CD14-positive monocyte (primary cell): ENCODE data around the gene SLC10A7. TPM values are rescaled to one million over a fixed set of nuclear protein-coding genes. Genes with fewer than 3 reads are reported as not detected.

Experiments used
- DNase-seq, 3 donors: peaks; one replicate each; pipeline ENCODE4 v3.0.0-alpha.2; 2011 to 2022
- H2AFZ ChIP-seq: 2 replicates; pipeline ENCODE4 v1.6.0; 2012; ENCODE audit warnings: mild to moderate bottlenecking, low read depth, low read length, inconsistent platforms; ENCODE audit not compliant: insufficient read depth, poor library complexity, severe bottlenecking
- H3K27ac ChIP-seq, 2 donors: 1 replicate in 1 of 2; 2 replicates in 1 of 2; pipeline ENCODE4 v1.5.1; 2012 to 2013; ENCODE audit warnings: low read length in 2 of 2, control low read depth in 1 of 2, inconsistent platforms in 1 of 2, low read depth in 1 of 2, mild to moderate bottlenecking in 1 of 2
- H3K27me3 ChIP-seq, 2 donors: one replicate each; pipeline versions ENCODE4 v1.6.0 to v1.6.1; 2011 to 2013; ENCODE audit warnings: low read length in 2 of 2; ENCODE audit not compliant: control insufficient read depth in 2 of 2, insufficient read depth in 2 of 2
- H3K36me3 ChIP-seq, 2 donors: replicated peaks in 1 of 2; 1 replicate in 1 of 2; 2 replicates in 1 of 2; pipeline versions ENCODE4 v1.5.1 to v1.6.1; 2012 to 2013; ENCODE audit warnings: low read length in 2 of 2, control low read depth in 1 of 2, inconsistent platforms in 1 of 2, mild to moderate bottlenecking in 1 of 2; ENCODE audit not compliant: insufficient read depth in 2 of 2, control insufficient read depth in 1 of 2
- H3K4me1 ChIP-seq, 2 donors: 1 replicate in 1 of 2; 2 replicates in 1 of 2; pipeline versions ENCODE4 v1.5.1 to v1.6.1; 2012 to 2013; ENCODE audit warnings: low read length in 2 of 2, control low read depth in 1 of 2, inconsistent platforms in 1 of 2, mild to moderate bottlenecking in 1 of 2, moderate library complexity in 1 of 2; ENCODE audit not compliant: insufficient read depth in 2 of 2, control insufficient read depth in 1 of 2
- H3K4me2 ChIP-seq: replicated peaks from 2 replicates; pipeline ENCODE3; 2012; ENCODE audit warnings: low read length, moderate library complexity, mild to moderate bottlenecking; ENCODE audit not compliant: poor library complexity, severe bottlenecking; ENCODE audit errors: extremely low read depth
- H3K4me3 ChIP-seq, 3 experiments: fragments of 200-600 bp in 1 of 3; sonication (generic) in 1 of 3; replicated peaks in 1 of 3; 1 replicate in 2 of 3; 2 replicates in 1 of 3; pipeline ENCODE4 v1.5.1; 2011 to 2013; ENCODE audit warnings: low read length in 3 of 3, mild to moderate bottlenecking in 3 of 3, control low read depth in 2 of 3, low read depth in 2 of 3, inconsistent platforms in 1 of 3, moderate library complexity in 1 of 3
- H3K79me2 ChIP-seq: 2 replicates; pipeline ENCODE4 v1.6.0; 2012; ENCODE audit warnings: mild to moderate bottlenecking, control low read depth, inconsistent platforms, low read length, moderate library complexity; ENCODE audit not compliant: insufficient read depth
- H3K9ac ChIP-seq: 2 replicates; pipeline ENCODE4 v1.6.0; 2017; ENCODE audit warnings: low read length, mild to moderate bottlenecking; ENCODE audit not compliant: insufficient read depth, poor library complexity, severe bottlenecking
- H3K9me3 ChIP-seq, 2 donors: replicated peaks in 1 of 2; 1 replicate in 1 of 2; 2 replicates in 1 of 2; pipeline versions ENCODE4 v1.5.1 to v1.6.1; 2012 to 2013; ENCODE audit warnings: low read length in 2 of 2, control low read depth in 1 of 2; ENCODE audit not compliant: control insufficient read depth in 1 of 2, insufficient read depth in 1 of 2
- H4K20me1 ChIP-seq: 2 replicates; pipeline ENCODE4 v1.6.0; 2012; ENCODE audit warnings: mild to moderate bottlenecking, low read length, control low read depth, moderate library complexity; ENCODE audit not compliant: insufficient read depth
- H3K27ac Mint-ChIP-seq, 7 donors: one replicate each; pipeline ENCODE4 v1.8.0; 2020; ENCODE audit warnings: mild to moderate bottlenecking in 7 of 7, mixed read lengths in 7 of 7, moderate library complexity in 6 of 7, inconsistent platforms in 2 of 7
- H3K27me3 Mint-ChIP-seq, 3 donors: one replicate each; pipeline ENCODE4 v1.8.0; 2021 to 2022; ENCODE audit warnings: low read depth in 3 of 3, mild to moderate bottlenecking in 3 of 3, mixed read lengths in 3 of 3, moderate library complexity in 3 of 3, inconsistent platforms in 1 of 3
- H3K36me3 Mint-ChIP-seq, 2 donors: one replicate each; pipeline ENCODE4 v1.8.0; 2020; ENCODE audit warnings: mixed read lengths in 2 of 2, inconsistent platforms in 1 of 2, mild to moderate bottlenecking in 1 of 2
- H3K4me1 Mint-ChIP-seq: one replicate; pipeline ENCODE4 v1.8.0; 2020; ENCODE audit warnings: mild to moderate bottlenecking, mixed read lengths
- H3K4me3 Mint-ChIP-seq, 2 donors: one replicate each; pipeline ENCODE4 v1.8.0; 2020; ENCODE audit warnings: mild to moderate bottlenecking in 2 of 2, mixed read lengths in 2 of 2, moderate library complexity in 1 of 2
- H3K9me3 Mint-ChIP-seq, 7 donors: one replicate each; pipeline ENCODE4 v1.8.0; 2020 to 2022; ENCODE audit warnings: mixed read lengths in 7 of 7, mild to moderate bottlenecking in 6 of 7, moderate library complexity in 6 of 7, inconsistent platforms in 2 of 7
- CTCF ChIP-seq: fragments of 200-600 bp; IDR thresholded peaks from one replicate; pipeline ENCODE4 v1.8.0; 2022; ENCODE audit warnings: antibody characterized with exemption, mild to moderate bottlenecking
- WGBS: methylation state at CpG from one replicate; pipeline ENCODE4 v1.1.5; 2013; ENCODE audit warnings: missing lambda C conversion rate; ENCODE audit not compliant: insufficient coverage; 5-methylcytosine and 5-hydroxymethylcytosine counted together
- intact Hi-C, 2 donors: fragments of 100-400 bp; cut with micrococcal nuclease; formaldehyde crosslinking; loops; one replicate each; pipeline versions ENCODE4 v1.15.0 to v1.15.1; 2023
- polyA plus RNA-seq, 3 donors: library from polyadenylated mRNA; depleted of rRNA in 1 of 3; unstranded in 2 of 3; stranded (reverse) in 1 of 3; fragments of 300-500 nt in 2 of 3; fragments of >200 nt in 1 of 3; fragmentation: Illumina TruSeq in 2 of 3; gene quantifications; 1 replicate in 2 of 3; 2 replicates in 1 of 3; pipeline ENCODE4 v1.2.3, GENCODE V29; 2012 to 2021

Gene SLC10A7
- polyA plus RNA-seq, 3 donors = 6.6 to 8.3 (median 6.8) TPM

- no peaks in the 10 kb centered on the region for H3K4me1 Mint-ChIP-seq
These were observed 172.4 kb downstream of the SLC10A7 start for GRCh38 chr4:146349306-146349705.

GRCh38 chr4:146347822-146348221 lies 173.9 kb downstream of the SLC10A7 start:
- H3K27ac Mint-ChIP-seq = no peak overlapping the region
- H3K27me3 Mint-ChIP-seq = no peaks in the 10 kb centered on the region
- Histone ChIP-seq H2AFZ (no peak overlapping the region), H3K79me2 (no peaks in the 10 kb centered on the region), H3K27ac (no peak overlapping the region), H3K9me3 (no peaks in the 10 kb centered on the region), H3K9ac (no peak overlapping the region), H3K4me3 (no peak overlapping the region), H3K36me3 (no peaks in the 10 kb centered on the region), H3K27me3 (no peaks in the 10 kb centered on the region), H3K4me2 (no peak overlapping the region), H3K4me1 (no peaks in the 10 kb centered on the region), H4K20me1 (no peaks in the 10 kb centered on the region)
- H3K36me3 Mint-ChIP-seq = no peaks in the 10 kb centered on the region
- no peaks in the 10 kb centered on the region for H3K4me1 Mint-ChIP-seq
- H3K9me3 Mint-ChIP-seq = peaks cover 0 to 2% (median 0%) of the 10 kb centered on the region in 7 donors
- TF ChIP-seq CTCF = no peak
- DNase-seq = no peak
- intact Hi-C loops = loop anchor here in 1 of 2 donors (10.0 kb wide), 1 partner anchor 757 kb away; no protein-coding TSS in a partner anchor
- no peak overlapping the region for H3K4me3 Mint-ChIP-seq
- WGBS = no CpG with 5 or more reads among the region's 2 CpGs

More at GRCh38 chr4:146349306-146349705, 172.4 kb downstream of the SLC10A7 start:
- no peak overlapping the region for H3K9ac ChIP-seq
- no peaks in the 10 kb centered on the region for H3K9me3 ChIP-seq
- Mint-ChIP-seq H3K27me3 (no peaks in the 10 kb centered on the region), H3K9me3 (peaks cover 0 to 4% (median 0%) of the 10 kb centered on the region in 7 donors), H3K4me3 (no peak overlapping the region), H3K27ac (no peak overlapping the region), H3K36me3 (no peaks in the 10 kb centered on the region)
- intact Hi-C loops = loop anchor here in 1 of 2 donors (10.0 kb wide), 1 partner anchor 755 kb away; no protein-coding TSS in a partner anchor
- no peak overlapping the region for H3K27ac ChIP-seq
- no peaks in the 10 kb centered on the region for H4K20me1 ChIP-seq
- no peaks in the 10 kb centered on the region for H3K27me3 ChIP-seq
- H3K4me3 ChIP-seq = no peak overlapping the region
- no peak for DNase-seq
- H2AFZ ChIP-seq = no peak overlapping the region
- TF ChIP-seq CTCF = no peak
- H3K4me2 ChIP-seq = no peak overlapping the region
- H3K4me1 ChIP-seq = no peaks in the 10 kb centered on the region
- no peaks in the 10 kb centered on the region for H3K36me3 ChIP-seq
- H3K79me2 ChIP-seq = no peaks in the 10 kb centered on the region
